Motor neuron (in vitro differentiated cells): Measurements from ENCODE around the gene C16orf78. TPM values are rescaled to one million over a fixed set of nuclear protein-coding genes. Genes with fewer than 3 reads are reported as not detected.

Experiments used
- ATAC-seq, 8 experiments: fragments of 200-7000 bp; cut with Tn5 transposase; replicated peaks in 6 of 8; 2 replicates each; pipeline ENCODE4 v1.8.0; 2021; ENCODE audit warnings: mild to moderate bottlenecking in 8 of 8, moderate library complexity in 8 of 8
- H3K27ac ChIP-seq, 2 donors: fragments of 250-450 bp; sonication (Bioruptor Pico); 2 replicates each; pipeline ENCODE4 v1.9.0; 2021; ENCODE audit warnings: antibody characterized with exemption in 2 of 2, mild to moderate bottlenecking in 2 of 2, moderate library complexity in 1 of 2
- H3K4me1 ChIP-seq, 2 donors: fragments of 250-450 bp; sonication (Bioruptor Pico); replicated peaks in 1 of 2; 2 replicates each; pipeline ENCODE4 v1.6.1; 2021; ENCODE audit warnings: antibody characterized with exemption in 2 of 2, mild to moderate bottlenecking in 2 of 2, moderate library complexity in 1 of 2
- H3K4me3 ChIP-seq, 5 donors: fragments of 250-450 bp; sonication (Bioruptor Pico); 2 replicates each; pipeline ENCODE4 v1.9.0; 2021; ENCODE audit warnings: antibody characterized with exemption in 5 of 5, mild to moderate bottlenecking in 5 of 5, moderate library complexity in 4 of 5
- WGBS, 10 experiments: fragments of 450-650 bp; shearing (Covaris generic); methylation state at CpG; one replicate each; pipeline ENCODE4 v1.0.0; 2022; 5-methylcytosine and 5-hydroxymethylcytosine counted together
- in situ Hi-C, 9 experiments: fragments of 400-800 bp; cut with MboI; loops; one replicate each; pipeline ENCODE4 v1.15.0; 2021; ENCODE audit warnings: low sequenced_read_pairs in 9 of 9, low pct_unique_long_range_greater_than_20kb in 2 of 9; ENCODE audit not compliant: unreplicated experiment in 9 of 9
- total RNA-seq, 8 experiments: library from RNA; unstranded; fragments of 300-600 nt; gene quantifications; 2 replicates each; pipeline versions ENCODE4 v1.2.3 to v1.2.4, GENCODE V29; 2022

Gene C16orf78
- total RNA-seq, 8 experiments from 2014 or later = not detected

- no peak overlapping the region for H3K27ac ChIP-seq
- no peak for ATAC-seq
- 6 to 100% (median 52%) methylated on average over 1 to 6 of the region's 6 CpGs; no CpG with 5 or more reads in 1 of the 10 experiments for WGBS, 10 experiments
- H3K4me1 ChIP-seq = peaks cover 4 to 13% of the 10 kb centered on the region in 2 donors
- H3K4me3 ChIP-seq = no peak overlapping the region
- in situ Hi-C loops = loop anchor here in 7 of 9 experiments (25.0 kb wide), 2 partner anchors 182 to 507 kb away; no protein-coding TSS in a partner anchor
Observed at GRCh38 chr16:49405530-49405929, 31.9 kb downstream of the C16orf78 start.

GRCh38 chr16:49407873-49408550 lies 34.4 kb downstream of the C16orf78 start:
- in situ Hi-C loops = loop anchor here in 7 of 9 experiments (25.0 kb wide), 2 partner anchors 179 to 504 kb away; no protein-coding TSS in a partner anchor
- no peak overlapping the region for H3K27ac ChIP-seq
- ATAC-seq = peak; percentile 99 to 100 (median 100)
- H3K4me1 ChIP-seq = peaks cover 4 to 13% of the 10 kb centered on the region in 2 donors
- no peak overlapping the region for H3K4me3 ChIP-seq
- WGBS, 10 experiments = 0 to 91% (median 40%) methylated on average over 1 to 6 of the region's 17 CpGs; no CpG with 5 or more reads in 1 of the 10 experiments

GRCh38 chr16:49409121-49409520 lies 35.5 kb downstream of the C16orf78 start:
- no peak for ATAC-seq
- in situ Hi-C loops = loop anchor here in 7 of 9 experiments (25.0 kb wide), 2 partner anchors 178 to 503 kb away; no protein-coding TSS in a partner anchor
- peaks cover 4 to 13% of the 10 kb centered on the region in 2 donors for H3K4me1 ChIP-seq
- no peak overlapping the region for H3K4me3 ChIP-seq
- WGBS, 10 experiments = 50 to 100% (median 100%) methylated on average over 1 of the region's 2 CpGs; no CpG with 5 or more reads in 5 of the 10 experiments
- H3K27ac ChIP-seq = no peak overlapping the region

GRCh38 chr16:49410226-49410625 lies 36.6 kb downstream of the C16orf78 start:
- Histone ChIP-seq H3K4me1 (peaks cover 4 to 11% of the 10 kb centered on the region in 2 donors), H3K27ac (no peak overlapping the region), H3K4me3 (no peak overlapping the region)
- 0 to 100% (median 86%) methylated on average over 1 of the region's 3 CpGs; no CpG with 5 or more reads in 7 of the 10 experiments for WGBS, 10 experiments
- in situ Hi-C loops = loop anchor here in 7 of 9 experiments (25.0 kb wide), 2 partner anchors 177 to 502 kb away; no protein-coding TSS in a partner anchor
- no peak for ATAC-seq

DNA sequence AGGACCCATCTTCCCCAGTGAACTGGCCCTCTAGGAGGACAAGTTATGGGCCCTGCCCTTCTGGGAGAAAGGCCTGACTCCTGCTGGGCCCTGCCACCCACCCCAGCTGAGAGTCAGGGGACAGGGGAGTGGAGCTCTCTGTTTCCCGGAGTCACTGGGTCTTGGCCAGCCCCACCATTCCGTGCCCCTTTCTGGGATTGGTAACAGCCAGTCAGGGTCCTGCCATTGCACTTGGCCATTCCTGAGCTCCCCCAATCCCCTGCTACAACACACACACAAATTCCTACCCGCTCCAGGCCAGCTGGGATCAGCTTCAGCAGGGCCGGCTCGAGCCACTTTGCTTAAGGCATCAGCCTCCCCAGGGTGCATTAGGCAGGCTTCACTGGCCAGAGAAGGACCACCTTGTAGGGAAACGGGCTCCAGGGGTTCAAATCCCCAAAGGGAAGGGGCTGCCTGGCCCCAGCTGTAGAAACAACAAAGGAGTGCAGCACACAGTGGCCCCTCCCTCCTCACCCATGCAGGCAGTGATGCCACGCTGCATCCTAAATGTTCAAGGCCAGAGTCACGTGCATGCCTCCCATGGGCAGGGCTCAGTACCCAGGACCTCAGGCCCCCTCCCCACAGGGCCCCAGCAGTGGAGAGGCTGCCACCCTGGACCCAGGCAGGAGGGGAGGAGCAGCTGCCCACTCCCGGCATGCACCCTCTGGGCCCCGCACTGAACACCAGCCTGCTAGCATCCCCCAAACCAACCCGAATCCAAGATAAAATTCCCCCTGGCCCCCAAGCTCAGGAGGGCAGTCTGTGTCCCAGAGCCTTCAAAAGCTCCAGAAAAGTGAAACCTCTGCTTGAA lies 37.7 kb downstream of the C16orf78 start:
- ATAC-seq = peak in 1 of 8 experiments; percentile 16
- in situ Hi-C loops = loop anchor here in 7 of 9 experiments (25.0 kb wide), 2 partner anchors 176 to 501 kb away; no protein-coding TSS in a partner anchor

GRCh38 chr16:49414671-49415070 lies 41.1 kb downstream of the C16orf78 start:
- 50 to 94% (median 75%) methylated on average over 3 to 11 of the region's 15 CpGs; no CpG with 5 or more reads in 2 of the 10 experiments for whole genome bisulfite sequencing, 10 experiments
- ATAC-seq = no peak
- Histone ChIP-seq H3K27ac (no peak overlapping the region), H3K4me1 (peaks cover 0 to 9% of the 10 kb centered on the region in 2 donors), H3K4me3 (no peak overlapping the region)
- in situ Hi-C loops = loop anchor here in 7 of 9 experiments (25.0 kb wide), 2 partner anchors 173 to 498 kb away; no protein-coding TSS in a partner anchor

More for the DNA sequence above, 37.7 kb downstream of the C16orf78 start:
- Histone ChIP-seq H3K27ac (no peak overlapping the region), H3K4me1 (peaks cover 0 to 10% of the 10 kb centered on the region in 2 donors), H3K4me3 (no peak overlapping the region)
- WGBS, 10 experiments = 0 to 100% (median 71%) methylated on average over 1 to 3 of the region's 11 CpGs; no CpG with 5 or more reads in 4 of the 10 experiments

DNA sequence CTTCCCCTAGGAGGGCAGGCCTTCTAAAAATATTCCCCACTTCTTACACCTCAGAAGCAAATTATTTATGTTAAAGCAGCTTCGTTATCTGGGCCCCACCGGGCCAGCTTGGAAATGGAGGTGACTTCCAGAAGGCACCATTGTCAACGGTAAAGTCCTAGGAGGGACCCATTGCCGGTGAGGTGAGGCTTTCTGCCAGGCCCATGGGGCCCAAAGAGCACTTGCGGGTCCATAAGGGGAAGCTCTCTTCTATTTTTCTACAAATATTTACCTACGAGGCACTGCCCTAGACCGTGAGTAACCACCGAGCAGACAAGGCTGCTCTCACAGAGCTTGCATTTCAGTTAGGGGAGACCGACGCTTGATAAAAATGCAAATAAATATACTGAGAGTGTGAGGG lies 41.5 kb downstream of the C16orf78 start:
- in situ Hi-C loops = loop anchor here in 7 of 9 experiments (25.0 kb wide), 2 partner anchors 172 to 497 kb away; no protein-coding TSS in a partner anchor
- no peak overlapping the region for H3K27ac ChIP-seq
- peaks cover 0 to 14% of the 10 kb centered on the region in 2 donors for H3K4me1 ChIP-seq
- H3K4me3 ChIP-seq = no peak overlapping the region
- WGBS, 10 experiments = 85 to 100% (median 98%) methylated on average over 1 to 8 of the region's 10 CpGs; no CpG with 5 or more reads in 5 of the 10 experiments
- ATAC-seq = no peak

GRCh38 chr16:49416001-49416675 lies 42.5 kb downstream of the C16orf78 start:
- WGBS, 10 experiments = 18 to 93% (median 69%) methylated on average over 1 to 6 of the region's 15 CpGs; no CpG with 5 or more reads in 2 of the 10 experiments
- H3K4me3 ChIP-seq = no peak overlapping the region
- in situ Hi-C loops = loop anchor here in 7 of 9 experiments (25.0 kb wide), 2 partner anchors 171 to 496 kb away; no protein-coding TSS in a partner anchor
- H3K27ac ChIP-seq = peak overlapping the region in 1 of 2 donors; percentile 50
- H3K4me1 ChIP-seq = peaks cover 0 to 16% of the 10 kb centered on the region in 2 donors
- ATAC-seq = no peak

DNA sequence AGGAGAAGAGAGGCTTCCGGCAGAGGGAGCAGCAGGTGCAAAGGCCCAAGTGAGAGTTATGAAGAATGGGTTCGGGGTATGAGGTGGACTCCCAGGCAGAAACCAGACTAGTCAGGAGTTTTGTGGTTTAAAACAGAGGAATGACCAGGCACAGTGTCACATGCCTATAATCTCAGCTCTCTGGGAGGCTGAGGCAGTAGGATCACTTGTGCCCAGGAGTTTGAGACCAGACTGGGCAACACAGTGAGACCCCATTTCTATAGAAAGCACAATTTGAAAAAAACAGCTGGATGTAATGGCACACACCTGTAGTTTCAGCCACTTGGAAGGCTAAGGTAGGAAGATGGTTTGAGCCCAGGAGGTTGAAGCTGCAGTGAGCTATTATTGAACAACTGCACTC lies 43.8 kb downstream of the C16orf78 start:
- peaks cover 0 to 16% of the 10 kb centered on the region in 2 donors for H3K4me1 ChIP-seq
- 50 to 100% (median 86%) methylated on average over 1 to 2 of the region's 2 CpGs; no CpG with 5 or more reads in 1 of the 10 experiments for WGBS, 10 experiments
- in situ Hi-C loops = loop anchor here in 7 of 9 experiments (25.0 kb wide), 2 partner anchors 170 to 495 kb away; no protein-coding TSS in a partner anchor
- H3K4me3 ChIP-seq = no peak overlapping the region
- no peak for ATAC-seq
- no peak overlapping the region for H3K27ac ChIP-seq

DNA sequence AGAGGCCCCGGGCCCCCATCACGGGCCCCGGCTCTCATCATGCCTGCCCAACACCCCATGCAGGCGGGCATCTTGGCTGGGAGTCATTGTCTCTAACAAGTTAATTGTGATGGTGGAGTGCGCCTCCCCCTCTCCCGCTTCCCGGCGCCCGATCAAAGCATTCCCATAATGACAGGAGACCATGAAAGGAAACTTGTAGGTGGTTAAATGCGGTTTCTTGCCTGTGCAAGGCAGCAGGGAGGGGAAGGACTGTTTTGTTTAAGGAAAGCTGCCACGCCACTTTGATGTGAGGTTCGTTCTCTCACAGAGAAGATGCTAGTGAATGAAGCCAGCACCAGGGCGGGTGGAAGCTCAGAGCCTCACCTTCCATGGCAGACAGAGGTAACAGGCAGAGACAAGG lies 45.4 kb downstream of the C16orf78 start:
- peaks cover 0 to 16% of the 10 kb centered on the region in 2 donors for H3K4me1 ChIP-seq
- H3K27ac ChIP-seq = no peak overlapping the region
- in situ Hi-C loops = loop anchor here in 7 of 9 experiments (25.0 kb wide), 2 partner anchors 168 to 493 kb away; no protein-coding TSS in a partner anchor
- 20 to 83% (median 48%) methylated on average over 1 to 5 of the region's 13 CpGs; no CpG with 5 or more reads in 2 of the 10 experiments for WGBS, 10 experiments
- no peak for ATAC-seq
- no peak overlapping the region for H3K4me3 ChIP-seq

- in situ Hi-C loops = loop anchor here in 7 of 9 experiments (25.0 kb wide), 2 partner anchors 167 to 492 kb away; no protein-coding TSS in a partner anchor
- 0 to 57% (median 42%) methylated on average over 1 to 3 of the region's 3 CpGs; no CpG with 5 or more reads in 3 of the 10 experiments for WGBS, 10 experiments
- Histone ChIP-seq H3K27ac (no peak overlapping the region), H3K4me3 (no peak overlapping the region), H3K4me1 (peaks cover 0 to 16% of the 10 kb centered on the region in 2 donors)
- peak in 5 of 8 experiments; percentile 24 to 53 (median 47) for ATAC-seq
Observed at GRCh38 chr16:49419862-49420261, 46.3 kb downstream of the C16orf78 start.
